ENCODE data around the gene ARHGAP15. TPM values are rescaled to one million over a fixed set of nuclear protein-coding genes. Genes with fewer than 3 reads are reported as not detected.

The ARHGAP15 gene
- total RNA-seq, 1 donor from 2014 or later: not detected

DNA sequence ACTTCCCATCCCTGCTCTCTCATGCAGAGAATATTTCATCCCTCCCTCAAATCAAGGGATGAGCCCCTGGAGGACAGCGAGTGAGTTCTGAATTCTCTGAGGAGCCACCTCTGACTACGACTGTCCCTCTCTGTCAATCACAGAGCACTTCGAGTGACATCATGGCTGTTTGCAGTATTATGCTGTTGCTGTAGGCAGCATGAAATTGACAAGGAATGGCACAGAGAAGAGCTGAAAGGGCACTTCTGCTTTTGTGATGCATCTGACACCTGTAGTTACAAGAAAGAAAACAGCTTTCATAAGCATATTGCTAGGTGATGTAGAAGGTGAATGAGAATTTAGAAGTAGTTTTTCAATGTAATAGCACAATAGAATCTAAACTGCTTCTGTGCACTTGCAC is 166.9 kb downstream of the ARHGAP15 start:
- peaks cover 3% of the 10 kb centered on the region for H3K4me1 Mint-ChIP-seq (ENCODE audit: unreplicated experiment)
- TF ChIP-seq, protein P1, sequence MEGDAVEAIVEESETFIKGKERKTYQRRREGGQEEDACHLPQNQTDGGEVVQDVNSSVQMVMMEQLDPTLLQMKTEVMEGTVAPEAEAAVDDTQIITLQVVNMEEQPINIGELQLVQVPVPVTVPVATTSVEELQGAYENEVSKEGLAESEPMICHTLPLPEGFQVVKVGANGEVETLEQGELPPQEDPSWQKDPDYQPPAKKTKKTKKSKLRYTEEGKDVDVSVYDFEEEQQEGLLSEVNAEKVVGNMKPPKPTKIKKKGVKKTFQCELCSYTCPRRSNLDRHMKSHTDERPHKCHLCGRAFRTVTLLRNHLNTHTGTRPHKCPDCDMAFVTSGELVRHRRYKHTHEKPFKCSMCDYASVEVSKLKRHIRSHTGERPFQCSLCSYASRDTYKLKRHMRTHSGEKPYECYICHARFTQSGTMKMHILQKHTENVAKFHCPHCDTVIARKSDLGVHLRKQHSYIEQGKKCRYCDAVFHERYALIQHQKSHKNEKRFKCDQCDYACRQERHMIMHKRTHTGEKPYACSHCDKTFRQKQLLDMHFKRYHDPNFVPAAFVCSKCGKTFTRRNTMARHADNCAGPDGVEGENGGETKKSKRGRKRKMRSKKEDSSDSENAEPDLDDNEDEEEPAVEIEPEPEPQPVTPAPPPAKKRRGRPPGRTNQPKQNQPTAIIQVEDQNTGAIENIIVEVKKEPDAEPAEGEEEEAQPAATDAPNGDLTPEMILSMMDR (IDR thresholded peaks at IDR 0.05): no peak
- no peak overlapping the region for H3K27ac Mint-ChIP-seq (ENCODE audit: unreplicated experiment)
- no peak for DNase-seq (ENCODE audit: extremely low spot score, unreplicated experiment)
- H3K9me3 Mint-ChIP-seq (ENCODE audit: unreplicated experiment): no peaks in the 10 kb centered on the region
- H3K4me3 Mint-ChIP-seq (ENCODE audit: unreplicated experiment): no peak overlapping the region
- peaks cover 14% of the 10 kb centered on the region for H3K27me3 Mint-ChIP-seq (ENCODE audit: unreplicated experiment)
- no peaks in the 10 kb centered on the region for H3K36me3 Mint-ChIP-seq (ENCODE audit: unreplicated experiment)

DNA sequence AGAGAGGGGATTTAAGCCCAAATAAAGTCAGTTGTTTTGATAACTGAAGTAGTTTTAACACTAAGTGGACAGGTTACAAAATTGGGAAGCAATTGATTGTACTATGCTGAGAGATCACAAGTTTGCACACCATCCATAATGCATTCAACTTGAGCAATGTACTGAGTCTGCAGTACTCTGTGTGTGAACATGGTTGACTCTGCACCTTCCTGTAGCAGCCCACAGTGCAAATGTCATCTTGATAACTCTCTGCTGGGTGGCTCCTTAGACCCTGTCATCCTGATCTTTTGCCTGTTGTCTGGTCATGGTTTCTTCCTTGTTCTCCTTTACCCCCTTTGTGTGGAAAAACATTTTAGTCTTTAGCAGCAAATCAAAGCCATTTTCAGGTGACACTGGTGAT is 168.0 kb downstream of the ARHGAP15 start:
- Mint-ChIP-seq H3K4me3 (ENCODE audit: unreplicated experiment) (no peak overlapping the region), H3K36me3 (ENCODE audit: unreplicated experiment) (no peaks in the 10 kb centered on the region), H3K4me1 (ENCODE audit: unreplicated experiment) (peaks cover 3% of the 10 kb centered on the region), H3K9me3 (ENCODE audit: unreplicated experiment) (no peaks in the 10 kb centered on the region), H3K27me3 (ENCODE audit: unreplicated experiment) (peaks cover 12% of the 10 kb centered on the region), H3K27ac (ENCODE audit: unreplicated experiment) (no peak overlapping the region)
- TF ChIP-seq, protein P1 (IDR thresholded peaks at IDR 0.05): no peak
- DNase-seq (ENCODE audit: extremely low spot score, unreplicated experiment): no peak

DNA sequence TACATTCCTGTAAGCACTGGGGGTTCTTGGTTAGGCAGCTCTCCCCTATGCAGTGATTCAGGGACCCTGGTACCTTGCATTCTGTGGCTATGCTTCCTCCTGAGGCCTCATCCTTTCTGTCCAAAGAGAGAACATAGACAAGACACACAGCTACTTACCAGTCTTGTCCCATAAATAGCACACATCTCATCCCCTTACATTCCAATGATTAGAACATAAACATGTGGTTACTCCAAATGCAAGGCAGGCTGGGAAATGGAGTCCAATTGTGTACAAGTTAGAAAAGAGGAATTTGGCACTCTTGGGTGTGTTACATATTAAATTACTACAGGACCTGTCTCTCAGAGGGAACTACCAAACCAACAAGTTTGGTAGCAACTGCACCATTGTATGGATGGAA is 171.3 kb downstream of the ARHGAP15 start:
- DNase-seq (ENCODE audit: extremely low spot score, unreplicated experiment): no peak
- H3K36me3 Mint-ChIP-seq (ENCODE audit: unreplicated experiment): no peaks in the 10 kb centered on the region
- no peak overlapping the region for H3K27ac Mint-ChIP-seq (ENCODE audit: unreplicated experiment)
- H3K4me3 Mint-ChIP-seq (ENCODE audit: unreplicated experiment): no peak overlapping the region
- H3K27me3 Mint-ChIP-seq (ENCODE audit: unreplicated experiment): no peaks in the 10 kb centered on the region
- TF ChIP-seq, protein P1 (IDR thresholded peaks at IDR 0.05): no peak
- peaks cover 3% of the 10 kb centered on the region for H3K4me1 Mint-ChIP-seq (ENCODE audit: unreplicated experiment)
- no peaks in the 10 kb centered on the region for H3K9me3 Mint-ChIP-seq (ENCODE audit: unreplicated experiment)

DNA sequence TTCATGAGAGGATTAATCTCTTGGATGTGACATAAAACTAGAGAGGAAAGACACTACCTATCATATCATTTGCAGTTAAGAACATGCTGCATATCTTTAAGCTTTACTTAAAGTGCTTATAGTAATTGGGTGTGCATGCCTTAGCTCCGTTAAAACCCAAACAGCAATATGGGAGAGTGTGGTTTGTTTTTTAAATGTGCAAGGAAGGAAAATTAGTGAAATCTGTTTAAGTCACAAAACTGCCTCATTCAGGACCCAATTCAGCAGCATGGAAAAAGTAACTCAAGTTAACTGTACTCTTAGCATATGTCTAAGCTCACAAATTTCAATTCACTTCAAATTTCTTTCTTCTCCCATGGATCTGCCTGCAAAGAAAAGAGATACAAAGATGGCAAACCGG is 182.2 kb downstream of the ARHGAP15 start:
- H3K27me3 Mint-ChIP-seq (ENCODE audit: unreplicated experiment): peaks cover 5% of the 10 kb centered on the region
- H3K4me1 Mint-ChIP-seq (ENCODE audit: unreplicated experiment): peaks cover 4% of the 10 kb centered on the region
- no peaks in the 10 kb centered on the region for H3K9me3 Mint-ChIP-seq (ENCODE audit: unreplicated experiment)
- no peak for DNase-seq (ENCODE audit: extremely low spot score, unreplicated experiment)
- TF ChIP-seq, protein P1 (IDR thresholded peaks at IDR 0.05): no peak
- H3K36me3 Mint-ChIP-seq (ENCODE audit: unreplicated experiment): no peaks in the 10 kb centered on the region
- H3K27ac Mint-ChIP-seq (ENCODE audit: unreplicated experiment): no peak overlapping the region
- no peak overlapping the region for H3K4me3 Mint-ChIP-seq (ENCODE audit: unreplicated experiment)

DNA sequence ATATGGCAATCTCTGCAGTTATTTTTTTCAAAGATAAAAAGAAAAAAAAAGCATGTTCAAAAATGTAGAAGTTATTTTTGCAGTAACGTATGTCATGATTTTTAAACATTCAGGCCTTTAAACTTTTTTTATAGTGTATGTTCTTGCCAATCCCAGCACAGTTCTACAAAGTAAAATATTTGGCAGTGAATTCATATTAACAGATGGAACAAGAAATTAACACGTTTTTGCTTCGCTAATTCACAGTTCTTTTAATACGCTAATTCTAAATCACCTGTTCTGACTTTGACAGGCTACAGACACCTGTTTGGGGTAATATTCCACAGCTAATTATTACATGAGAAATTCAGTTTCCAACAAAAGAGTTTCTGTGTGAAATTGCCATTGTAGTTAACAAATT is 183.2 kb downstream of the ARHGAP15 start:
- TF ChIP-seq, protein P1 (IDR thresholded peaks at IDR 0.05): no peak
- Mint-ChIP-seq H3K36me3 (ENCODE audit: unreplicated experiment) (no peaks in the 10 kb centered on the region), H3K4me1 (ENCODE audit: unreplicated experiment) (peaks cover 4% of the 10 kb centered on the region), H3K27me3 (ENCODE audit: unreplicated experiment) (no peaks in the 10 kb centered on the region), H3K27ac (ENCODE audit: unreplicated experiment) (no peak overlapping the region), H3K9me3 (ENCODE audit: unreplicated experiment) (no peaks in the 10 kb centered on the region), H3K4me3 (ENCODE audit: unreplicated experiment) (no peak overlapping the region)
- no peak for DNase-seq (ENCODE audit: extremely low spot score, unreplicated experiment)

All from osteocyte (in vitro differentiated cells).